B cell (primary cell): Measurements from ENCODE around the gene USP33.

Experiments used
- CTCF ChIP-seq: fragments of 200-600 bp; IDR thresholded peaks from one replicate; pipeline ENCODE4 v1.8.0; 2022; ENCODE audit warnings: antibody characterized with exemption, mild to moderate bottlenecking
- EZH2 ChIP-seq: IDR thresholded peaks from 2 replicates; pipeline ENCODE4 v1.6.1; 2012; ENCODE audit warnings: borderline replicate concordance, low read depth, mild to moderate bottlenecking, moderate library complexity, low read length; ENCODE audit not compliant: insufficient read depth, poor library complexity, severe bottlenecking

GRCh38 chr1:77652970-77653516, 106.6 kb downstream of the USP33 start:
- TF ChIP-seq CTCF = no peak
- TF ChIP-seq EZH2 = no peak
